HepG2 (cell line): ENCODE data around the gene CORT. TPM values are rescaled to one million over a fixed set of nuclear protein-coding genes. Genes with fewer than 3 reads are reported as not detected.

Experiments used
- BORCS8-MEF2B ChIP-seq: sonication (generic); formaldehyde crosslinking; IDR thresholded peaks from 2 replicates; pipeline ENCODE4 v1.8.0; 2022; ENCODE audit warnings: mild to moderate bottlenecking, missing genetic modification reagents
- CEBPG ChIP-seq: IDR thresholded peaks from 2 replicates; pipeline ENCODE4 v1.6.1; 2016
- CREM ChIP-seq, 2 experiments: sonication (generic) in 1 of 2; formaldehyde crosslinking in 1 of 2; IDR thresholded peaks; 2 replicates each; pipeline versions ENCODE4 v1.4.0 to v1.6.1; 2016 to 2020; ENCODE audit warnings: antibody characterized with exemption in 1 of 2, mild to moderate bottlenecking in 1 of 2, missing genetic modification reagents in 1 of 2
- FOXA1 ChIP-seq, 2 experiments: fragments of 450-650 bp in 1 of 2; sonication (generic) in 1 of 2; formaldehyde crosslinking in 1 of 2; IDR thresholded peaks; 2 replicates each; pipeline versions ENCODE4 v1.4.0 to v1.6.1; 2016 to 2020; ENCODE audit warnings: missing genetic modification reagents in 1 of 2
- FOXA3 ChIP-seq: IDR thresholded peaks from 2 replicates; pipeline ENCODE4 v1.6.1; 2016; ENCODE audit warnings: missing genetic modification reagents, missing compliant biosample characterization
- HCFC1 ChIP-seq: fragments of 150-350 bp; IDR thresholded peaks from 2 replicates; pipeline ENCODE4 v1.6.1; 2014; ENCODE audit warnings: low read depth, low read length
- HMG20B ChIP-seq: conservative IDR thresholded peaks from 2 replicates; pipeline ENCODE4 v1.6.1; 2016; ENCODE audit warnings: missing genetic modification reagents, missing compliant biosample characterization
- HMGA1 ChIP-seq: sonication (generic); formaldehyde crosslinking; conservative IDR thresholded peaks from 2 replicates; pipeline ENCODE4 v1.4.0; 2020; ENCODE audit warnings: missing genetic modification reagents
- IKZF4 ChIP-seq: sonication (generic); formaldehyde crosslinking; IDR thresholded peaks from 2 replicates; pipeline ENCODE4 v1.5.1; 2020; ENCODE audit warnings: borderline replicate concordance, mild to moderate bottlenecking, low read depth, missing genetic modification reagents; ENCODE audit errors: not compliant biosample characterization
- MLLT10 ChIP-seq: sonication (generic); formaldehyde crosslinking; IDR thresholded peaks from 2 replicates; pipeline ENCODE4 v1.4.0; 2020; ENCODE audit warnings: missing genetic modification reagents
- MXI1 ChIP-seq: IDR thresholded peaks from 3 replicates; pipeline ENCODE4 v1.6.1; 2012; ENCODE audit warnings: low read depth, low read length, inconsistent platforms, borderline replicate concordance
- PTBP1 ChIP-seq: fragments of 200-400 bp; formaldehyde crosslinking; IDR thresholded peaks from 2 replicates; pipeline ENCODE4 v1.6.1; 2018; ENCODE audit warnings: low read length, low read depth; ENCODE audit not compliant: poor library complexity, severe bottlenecking
- RARA ChIP-seq: IDR thresholded peaks from 2 replicates; pipeline ENCODE4 v1.6.1; 2016; ENCODE audit warnings: missing genetic modification reagents, missing compliant biosample characterization
- RARG ChIP-seq: sonication (generic); formaldehyde crosslinking; IDR thresholded peaks from 2 replicates; pipeline ENCODE4 v1.4.0; 2020; ENCODE audit warnings: low read depth, mild to moderate bottlenecking, missing genetic modification reagents
- SOX13 ChIP-seq, 3 experiments: fragments of 450-650 bp in 1 of 3; sonication (generic) in 1 of 3; formaldehyde crosslinking in 1 of 3; IDR thresholded peaks in 2 of 3; conservative IDR thresholded peaks in 1 of 3; 2 replicates each; pipeline versions ENCODE4 v1.5.0 to v1.6.1; 2016 to 2020; ENCODE audit warnings: antibody characterized with exemption in 1 of 3, mild to moderate bottlenecking in 1 of 3, missing compliant biosample characterization in 1 of 3, missing genetic modification reagents in 1 of 3, moderate library complexity in 1 of 3
- SRSF1 ChIP-seq: fragments of 200-400 bp; formaldehyde crosslinking; optimal IDR thresholded peaks from 2 replicates; pipeline ENCODE3; 2017; ENCODE audit warnings: mild to moderate bottlenecking, low read depth, low read length, moderate library complexity
- ZBTB1 ChIP-seq: sonication (generic); formaldehyde crosslinking; IDR thresholded peaks from 2 replicates; pipeline ENCODE4 v1.4.0; 2020; ENCODE audit warnings: missing genetic modification reagents, borderline replicate concordance
- ZFP1 ChIP-seq: IDR thresholded peaks from 2 replicates; pipeline ENCODE4 v1.6.1; 2016
- ZNF264 ChIP-seq: sonication (generic); formaldehyde crosslinking; IDR thresholded peaks from 2 replicates; pipeline ENCODE4 v1.4.0; 2020; ENCODE audit warnings: missing genetic modification reagents
- ZNF30 ChIP-seq: sonication (generic); formaldehyde crosslinking; IDR thresholded peaks from 2 replicates; pipeline ENCODE4 v1.5.0; 2020; ENCODE audit warnings: mild to moderate bottlenecking, missing genetic modification reagents
- ZNF326 ChIP-seq: sonication (generic); formaldehyde crosslinking; IDR thresholded peaks from 2 replicates; pipeline ENCODE4 v1.4.0; 2020; ENCODE audit warnings: missing genetic modification reagents, borderline replicate concordance
- ZNF382 ChIP-seq: sonication (generic); formaldehyde crosslinking; IDR thresholded peaks from 2 replicates; pipeline ENCODE4 v1.5.0; 2020; ENCODE audit warnings: missing genetic modification reagents, mild to moderate bottlenecking, borderline replicate concordance
- ZNF484 ChIP-seq: sonication (generic); formaldehyde crosslinking; IDR thresholded peaks from 2 replicates; pipeline ENCODE4 v1.5.1; 2020; ENCODE audit warnings: mild to moderate bottlenecking, low read depth, missing genetic modification reagents, borderline replicate concordance
- ZNF512B ChIP-seq: sonication (generic); formaldehyde crosslinking; IDR thresholded peaks from 2 replicates; pipeline ENCODE4 v1.5.1; 2020; ENCODE audit warnings: missing genetic modification reagents, mild to moderate bottlenecking, borderline replicate concordance
- ZNF513 ChIP-seq: sonication (generic); formaldehyde crosslinking; conservative IDR thresholded peaks from 2 replicates; pipeline ENCODE4 v1.5.0; 2020; ENCODE audit warnings: missing genetic modification reagents
- ZNF616 ChIP-seq: sonication (generic); formaldehyde crosslinking; IDR thresholded peaks from 2 replicates; pipeline ENCODE4 v1.5.0; 2020; ENCODE audit warnings: low read depth, mild to moderate bottlenecking, missing genetic modification reagents
- ZNF7 ChIP-seq: IDR thresholded peaks from 2 replicates; pipeline ENCODE4 v1.6.1; 2016; ENCODE audit warnings: missing biosample characterization, missing genetic modification reagents
- ZNF790 ChIP-seq: sonication (generic); formaldehyde crosslinking; IDR thresholded peaks from 2 replicates; pipeline ENCODE4 v1.8.0; 2022; ENCODE audit warnings: missing genetic modification reagents, mild to moderate bottlenecking, borderline replicate concordance
- ZSCAN9 ChIP-seq: IDR thresholded peaks from 2 replicates; pipeline ENCODE4 v1.6.1; 2016; ENCODE audit warnings: borderline replicate concordance
- polyA plus RNA-seq, 8 experiments: library from polyadenylated mRNA; depleted of rRNA in 3 of 8; stranded (reverse) in 7 of 8; unstranded in 1 of 8; fragments of >200 nt; fragmentation: Illumina TruSeq in 4 of 8; extraction: Trizol in 4 of 8; gene quantifications; 2 replicates each; pipeline versions ENCODE4 v1.2.1 to v1.2.3, GENCODE V29; 2011 to 2016; ENCODE audit warnings: low read depth in 4 of 8, missing spikeins in 1 of 8, mixed read lengths in 1 of 8; ENCODE audit not compliant: insufficient read depth in 1 of 8
- total RNA-seq, 5 experiments: library from RNA; depleted of rRNA; stranded (reverse); fragments of >200 nt; fragmentation: Illumina TruSeq; extraction: Trizol; gene quantifications; 2 replicates each; pipeline ENCODE4 v1.2.3, GENCODE V29; 2016; ENCODE audit warnings: low read depth in 1 of 5

The CORT gene
- total and polyA plus RNA-seq, 2 of the 13 experiments (the other 11 are each of a cell fraction or from before 2014, with no cell fraction given), result 0.11 to 0.62 TPM

GRCh38 chr1:10438677-10439163 lies 11.1 kb upstream of the CORT start (continued):
- TF ChIP-seq IKZF4 (CRISPR knock-in tag) (no peak), HMG20B (CRISPR knock-in tag) (no peak), CEBPG (CRISPR knock-in tag) (no peak), FOXA1 (IDR thresholded peaks at IDR 0.05) (no peak), FOXA1 (CRISPR knock-in tag; IDR thresholded peaks at IDR 0.05) (peak; percentile 45), FOXA3 (peak; percentile 56), CREM (IDR thresholded peaks at IDR 0.05) (0 out of 2 replicates have a peak, but pooled peaks have one; percentile 19), CREM (CRISPR knock-in tag; IDR thresholded peaks at IDR 0.05) (no peak), ZNF264 (no peak), SOX13 (IDR thresholded peaks at IDR 0.05) (no peak), SOX13 (CRISPR knock-in tag; conservative IDR thresholded peaks at IDR 0.05 in 1 of 2, IDR thresholded peaks at IDR 0.05 in 1 of 2) (peak in 1 of 2 experiments; percentile 45; a peak in 2 of 4 replicates), MXI1 (peak; percentile 42; the same call in 1 of the 3 replicates), ZFP1 (CRISPR knock-in tag) (no peak), ZNF484 (CRISPR knock-in tag) (no peak), RARA (CRISPR knock-in tag) (peak; percentile 71), ZNF326 (CRISPR knock-in tag) (no peak), ZNF7 (peak; percentile 64; the same call in 1 of the 2 replicates), ZNF382 (CRISPR knock-in tag) (no peak), HCFC1 (no peak), BORCS8-MEF2B (CRISPR knock-in tag) (no peak), ZBTB1 (no peak), ZNF30 (CRISPR knock-in tag) (no peak), ZSCAN9 (CRISPR knock-in tag) (no peak), ZNF513 (CRISPR knock-in tag) (no peak), SRSF1 (no peak), PTBP1 (no peak), ZNF616 (CRISPR knock-in tag) (no peak), ZNF512B (CRISPR knock-in tag) (no peak), RARG (CRISPR knock-in tag) (no peak), ZNF790 (CRISPR knock-in tag) (no peak), HMGA1 (CRISPR knock-in tag) (no peak), MLLT10 (CRISPR knock-in tag) (no peak)
